Endothelial cell of umbilical vein (primary cell): ENCODE results near the gene PPP1R1C. TPM values are rescaled to one million over a fixed set of nuclear protein-coding genes. Genes with fewer than 3 reads are reported as not detected.

ENCODE experiments used
- BruUV-seq: library from RNA; stranded (reverse); fragments of 400-500 nt; replicated peaks from 2 replicates; lab custom pipeline; 2021; lab: Mats Ljungman, UMichigan
- CTCF ChIA-PET: fragments of 300-600, 350-600 bp; sonication (Branson Sonifier 250); formaldehyde crosslinking; loops from one replicate; lab custom pipeline; 2021; ENCODE audit warnings: antibody characterized with exemption, inconsistent platforms; lab: Charles Lee
- POLR2A ChIA-PET: fragments of 300-600, 350-600 bp; sonication (Branson Sonifier 250); formaldehyde crosslinking; loops from one replicate; lab custom pipeline; 2021; ENCODE audit warnings: antibody characterized with exemption, inconsistent platforms; lab: Charles Lee
- DNase-seq: peaks from one replicate; pipeline ENCODE4 v3.0.0-alpha.2; 2011; ENCODE audit warnings: low read depth, low spot score
- FAIRE-seq: peaks from 2 replicates; lab custom pipeline; 2011; peaks lifted over from hg19 to GRCh38; lab: Jason Lieb, UNC
- H2AFZ ChIP-seq: 2 replicates; pipeline ENCODE4 v1.6.0; 2012; ENCODE audit warnings: low read depth, low read length, control low read depth, inconsistent platforms
- H3K27ac ChIP-seq: 2 replicates; pipeline ENCODE4 v1.5.1; 2011; ENCODE audit warnings: low read depth, mild to moderate bottlenecking, control low read depth, low read length, moderate library complexity; ENCODE audit not compliant: insufficient read depth
- H3K27me3 ChIP-seq, 2 experiments: 2 replicates each; pipeline versions ENCODE4 v1.6.0 to v1.6.1; 2011; ENCODE audit warnings: low read length in 2 of 2, mixed read lengths in 1 of 2; ENCODE audit not compliant: control insufficient read depth in 2 of 2, insufficient read depth in 2 of 2
- H3K36me3 ChIP-seq, 2 experiments: 2 replicates in 1 of 2; 3 replicates in 1 of 2; pipeline ENCODE4 v1.5.1; 2011; ENCODE audit warnings: low read length in 2 of 2, mild to moderate bottlenecking in 1 of 2, moderate library complexity in 1 of 2; ENCODE audit not compliant: control insufficient read depth in 2 of 2, insufficient read depth in 2 of 2; ENCODE audit errors: extremely low read depth in 1 of 2
- H3K4me1 ChIP-seq: 3 replicates; pipeline ENCODE4 v1.5.1; 2011; ENCODE audit warnings: mild to moderate bottlenecking, low read length; ENCODE audit not compliant: control insufficient read depth, insufficient read depth; ENCODE audit errors: extremely low read depth
- H3K4me2 ChIP-seq: 2 replicates; pipeline ENCODE4 v1.6.1; 2011; ENCODE audit warnings: low read length, control low read depth, mixed read lengths; ENCODE audit not compliant: insufficient read depth
- H3K4me3 ChIP-seq, 3 experiments: fragments of 200-600 bp in 1 of 3; sonication (generic), shearing (Covaris generic) in 1 of 3; replicated peaks in 1 of 3; 2 replicates each; pipeline ENCODE4 v1.5.1; 2011 to 2016; ENCODE audit warnings: control low read depth in 3 of 3, low read length in 3 of 3, mild to moderate bottlenecking in 2 of 3, inconsistent platforms in 1 of 3, low read depth in 1 of 3, moderate library complexity in 1 of 3; ENCODE audit not compliant: insufficient read depth in 1 of 3
- H3K79me2 ChIP-seq: 2 replicates; pipeline ENCODE4 v1.6.0; 2012; ENCODE audit warnings: low read length, inconsistent platforms; ENCODE audit not compliant: control insufficient read depth, insufficient read depth
- H3K9ac ChIP-seq: replicated peaks from 2 replicates; pipeline ENCODE3; 2011; ENCODE audit warnings: low read length, control low read depth; ENCODE audit not compliant: insufficient read depth; ENCODE audit errors: extremely low read depth
- H3K9me1 ChIP-seq: replicated peaks from 3 replicates; pipeline ENCODE4 v1.6.0; 2011; ENCODE audit warnings: mild to moderate bottlenecking, low read length; ENCODE audit not compliant: control insufficient read depth, insufficient read depth; ENCODE audit errors: extremely low read depth
- H3K9me3 ChIP-seq: replicated peaks from 2 replicates; pipeline ENCODE4 v1.5.1; 2012; ENCODE audit warnings: low read length, inconsistent platforms; ENCODE audit not compliant: control insufficient read depth, insufficient read depth
- H4K20me1 ChIP-seq: replicated peaks from 2 replicates; pipeline ENCODE3; 2011; ENCODE audit warnings: mild to moderate bottlenecking, low read length; ENCODE audit not compliant: control insufficient read depth, insufficient read depth; ENCODE audit errors: extremely low read depth
- CTCF ChIP-seq, 2 donors: IDR thresholded peaks; 1 replicate in 1 of 2; 2 replicates in 1 of 2; pipeline ENCODE4 v1.5.1; 2011; ENCODE audit warnings: low read length in 2 of 2, mild to moderate bottlenecking in 2 of 2, moderate library complexity in 2 of 2, control low read depth in 1 of 2, inconsistent platforms in 1 of 2, low read depth in 1 of 2; ENCODE audit not compliant: insufficient read depth in 1 of 2; ENCODE audit errors: extremely low read depth in 1 of 2
- EZH2 ChIP-seq: IDR thresholded peaks from 2 replicates; pipeline ENCODE4 v1.6.1; 2012; ENCODE audit warnings: borderline replicate concordance, low read depth, mild to moderate bottlenecking, moderate library complexity, low read length, inconsistent platforms; ENCODE audit not compliant: severe bottlenecking
- FOS ChIP-seq: IDR thresholded peaks from 2 replicates; pipeline ENCODE4 v1.6.1; 2011; ENCODE audit warnings: mild to moderate bottlenecking, low read length, moderate library complexity, borderline replicate concordance; ENCODE audit not compliant: insufficient read depth
- GATA2 ChIP-seq: IDR thresholded peaks from 2 replicates; pipeline ENCODE4 v1.7.0; 2011; ENCODE audit warnings: low read depth, mild to moderate bottlenecking, moderate library complexity, mixed read lengths, low read length; ENCODE audit not compliant: insufficient read length, insufficient read depth
- JUN ChIP-seq: IDR thresholded peaks from 2 replicates; pipeline ENCODE4 v1.6.1; 2011; ENCODE audit warnings: borderline replicate concordance, low read depth; ENCODE audit not compliant: insufficient read length, insufficient read depth
- MAX ChIP-seq: IDR thresholded peaks from 2 replicates; pipeline ENCODE4 v1.6.1; 2011; ENCODE audit not compliant: insufficient read depth, insufficient read length
- MYC ChIP-seq: IDR thresholded peaks from one replicate; pipeline ENCODE4 v1.6.1; 2011; ENCODE audit warnings: mild to moderate bottlenecking, low read depth, low read length
- POLR2A ChIP-seq: IDR thresholded peaks from 2 replicates; pipeline ENCODE4 v1.6.1; 2012; ENCODE audit warnings: low read depth, mild to moderate bottlenecking, control low read depth, low read length
- POLR2AphosphoS5 ChIP-seq: IDR thresholded peaks from 2 replicates; pipeline ENCODE4 v1.6.1; 2012; ENCODE audit warnings: low read depth, mild to moderate bottlenecking, control low read depth, low read length, moderate library complexity; ENCODE audit not compliant: insufficient read depth
- dilution Hi-C: fragments of 300-500 bp; cut with MboI; formaldehyde crosslinking; loops from one replicate; pipeline ENCODE4 v1.15.0; 2019; ENCODE audit warnings: low sequenced_read_pairs; ENCODE audit not compliant: extremely low pct_ligation_motif_present
- intact Hi-C: fragments of 100-400 bp; cut with micrococcal nuclease; formaldehyde crosslinking; loops from one replicate; pipeline ENCODE4 v1.10.0; 2022
- polyA plus RNA-seq, 4 experiments: library from polyadenylated mRNA; depleted of rRNA in 3 of 4; stranded (reverse) in 3 of 4; unstranded in 1 of 4; fragments of >200 nt; gene quantifications; 2 replicates each; pipeline versions ENCODE4 v1.2.1 to v1.2.3, GENCODE V29; 2011 to 2012; ENCODE audit warnings: missing spikeins in 1 of 4
- total RNA-seq: library from RNA; stranded (reverse); gene quantifications from 2 replicates; pipeline ENCODE4 v1.2.3, GENCODE V29; 2021

PPP1R1C gene
- total and polyA plus RNA-seq, 2 donors (not counting 3 experiments of a cell fraction or from before 2014, with no cell fraction given), result 0.26 TPM; not detected in 1

DNA sequence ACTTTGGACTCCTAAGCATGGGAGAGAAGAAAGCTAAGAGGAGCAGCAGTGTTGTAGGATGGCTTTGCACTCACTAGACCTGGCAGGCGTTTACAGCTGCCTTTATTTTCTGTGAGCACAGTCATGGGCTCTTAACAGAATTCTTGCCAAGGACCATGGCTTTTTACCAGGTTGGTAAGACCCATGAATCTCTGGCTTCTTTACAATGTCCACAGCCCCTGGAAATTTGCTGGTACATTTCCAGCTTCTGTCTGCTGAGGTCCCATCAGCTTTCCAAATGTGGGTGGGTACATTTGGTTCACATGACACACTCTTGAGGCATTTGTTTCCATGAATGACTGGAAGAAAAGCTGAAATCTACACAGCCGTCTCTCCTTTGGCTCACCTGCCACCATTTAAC is 162.7 kb downstream of the PPP1R1C start:
- Histone ChIP-seq H2AFZ (no peak overlapping the region), H4K20me1 (no peaks in the 10 kb centered on the region)
- no TSS peak for BruUV-seq

More for the DNA sequence above, 162.7 kb downstream of the PPP1R1C start:
- H3K4me2 ChIP-seq, result no peak overlapping the region
- DNase-seq (no peak), FAIRE-seq (no peak)
- H3K9me1 ChIP-seq, result no peaks in the 10 kb centered on the region
- H3K27me3 ChIP-seq, result no peaks in the 10 kb centered on the region
- no peaks in the 10 kb centered on the region for H3K9me3 ChIP-seq
- no peaks in the 10 kb centered on the region for H3K79me2 ChIP-seq
- dilution Hi-C loops (no loop called here), intact Hi-C loops (no loop called here)
- H3K4me3 ChIP-seq, result no peak overlapping the region
- H3K9ac ChIP-seq, result no peak overlapping the region
- H3K27ac ChIP-seq, result no peak overlapping the region
- peaks cover 17% of the 10 kb centered on the region for H3K4me1 ChIP-seq
- CTCF ChIA-PET, result no interaction called here
- no peak for TF ChIP-seq JUN
- TF ChIP-seq CTCF (IDR thresholded peaks at IDR 0.05; ENCODE audit: extremely low read depth in 1 of 2, insufficient read depth in 1 of 2, low read depth in 1 of 2, low read length in 2 of 2), result no peak
- no peak for TF ChIP-seq POLR2AphosphoS5
- TF ChIP-seq MYC, result no peak
- no peak for TF ChIP-seq GATA2
- TF ChIP-seq MAX, result no peak
- no peak for TF ChIP-seq EZH2
- TF ChIP-seq POLR2A, result no peak
- TF ChIP-seq FOS, result no peak
- POLR2A ChIA-PET, result no interaction called here
- H3K36me3 ChIP-seq, result no peaks in the 10 kb centered on the region
